Fibroblast of villous mesenchyme (primary cell): ENCODE data around the gene LGR5. TPM values are rescaled to one million over a fixed set of nuclear protein-coding genes. Genes with fewer than 3 reads are reported as not detected.

Source experiments
- DNase-seq: peaks from one replicate; pipeline ENCODE4 v3.0.0-alpha.2; 2010; ENCODE audit warnings: low read depth
- H3K4me3 ChIP-seq: 2 replicates; pipeline ENCODE4 v1.5.1; 2011; ENCODE audit warnings: low read depth, mild to moderate bottlenecking, low read length
- total RNA-seq: library from RNA; depleted of rRNA; stranded (reverse); fragments of >200 nt; gene quantifications from 2 replicates; pipeline ENCODE4 v1.2.3, GENCODE V29; 2012
- TF ChIP-seq, protein P1 (sequence below): IDR thresholded peaks from 2 replicates; pipeline ENCODE4 v1.5.1; 2012; ENCODE audit warnings: low read depth, mild to moderate bottlenecking, low read length; ENCODE audit not compliant: insufficient read depth

Gene LGR5
- total RNA-seq, 1 donor, result not detected

DNA sequence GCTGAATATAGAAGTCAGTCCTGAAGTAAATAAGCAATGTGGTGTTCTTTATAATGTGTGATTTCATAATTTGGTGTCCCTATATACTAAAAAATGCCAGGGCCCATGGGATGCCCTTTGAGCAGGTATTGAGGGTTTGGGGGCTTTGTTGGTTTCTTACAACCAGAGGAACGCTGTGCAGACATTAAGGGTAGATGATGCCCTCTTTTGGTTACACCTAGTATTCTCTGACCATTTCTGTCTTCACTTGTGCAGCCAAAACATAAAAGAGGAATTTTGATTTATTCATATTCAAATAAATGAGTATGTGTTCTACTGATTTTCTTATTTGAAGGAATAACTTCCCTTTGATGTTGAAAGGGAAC, 3.0 kb downstream of the LGR5 start:
- DNase-seq, result no peak
- H3K4me3 ChIP-seq, result no peak overlapping the region
- TF ChIP-seq, protein P1, sequence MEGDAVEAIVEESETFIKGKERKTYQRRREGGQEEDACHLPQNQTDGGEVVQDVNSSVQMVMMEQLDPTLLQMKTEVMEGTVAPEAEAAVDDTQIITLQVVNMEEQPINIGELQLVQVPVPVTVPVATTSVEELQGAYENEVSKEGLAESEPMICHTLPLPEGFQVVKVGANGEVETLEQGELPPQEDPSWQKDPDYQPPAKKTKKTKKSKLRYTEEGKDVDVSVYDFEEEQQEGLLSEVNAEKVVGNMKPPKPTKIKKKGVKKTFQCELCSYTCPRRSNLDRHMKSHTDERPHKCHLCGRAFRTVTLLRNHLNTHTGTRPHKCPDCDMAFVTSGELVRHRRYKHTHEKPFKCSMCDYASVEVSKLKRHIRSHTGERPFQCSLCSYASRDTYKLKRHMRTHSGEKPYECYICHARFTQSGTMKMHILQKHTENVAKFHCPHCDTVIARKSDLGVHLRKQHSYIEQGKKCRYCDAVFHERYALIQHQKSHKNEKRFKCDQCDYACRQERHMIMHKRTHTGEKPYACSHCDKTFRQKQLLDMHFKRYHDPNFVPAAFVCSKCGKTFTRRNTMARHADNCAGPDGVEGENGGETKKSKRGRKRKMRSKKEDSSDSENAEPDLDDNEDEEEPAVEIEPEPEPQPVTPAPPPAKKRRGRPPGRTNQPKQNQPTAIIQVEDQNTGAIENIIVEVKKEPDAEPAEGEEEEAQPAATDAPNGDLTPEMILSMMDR, result no peak

DNA sequence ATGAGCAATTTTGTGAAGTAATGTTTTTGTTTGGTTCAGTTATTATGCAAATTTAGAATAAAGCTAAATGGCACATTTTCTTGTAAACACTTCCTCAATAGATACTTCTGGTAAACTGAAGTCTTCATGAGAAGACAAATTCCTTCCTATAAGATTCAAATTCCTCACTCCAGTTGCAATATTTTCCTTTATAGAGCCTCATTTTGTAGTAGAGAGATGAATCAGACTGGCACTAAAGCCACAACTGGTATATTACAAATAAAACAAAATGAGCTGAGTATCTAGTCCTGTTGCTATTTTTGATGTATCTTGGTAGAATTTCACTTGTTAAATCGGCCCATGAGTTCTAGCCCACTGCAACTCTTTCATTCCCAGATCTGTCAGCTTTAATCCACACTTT, 5.5 kb downstream of the LGR5 start:
- no peak overlapping the region for H3K4me3 ChIP-seq
- no peak for DNase-seq
- TF ChIP-seq, protein P1, result no peak

DNA sequence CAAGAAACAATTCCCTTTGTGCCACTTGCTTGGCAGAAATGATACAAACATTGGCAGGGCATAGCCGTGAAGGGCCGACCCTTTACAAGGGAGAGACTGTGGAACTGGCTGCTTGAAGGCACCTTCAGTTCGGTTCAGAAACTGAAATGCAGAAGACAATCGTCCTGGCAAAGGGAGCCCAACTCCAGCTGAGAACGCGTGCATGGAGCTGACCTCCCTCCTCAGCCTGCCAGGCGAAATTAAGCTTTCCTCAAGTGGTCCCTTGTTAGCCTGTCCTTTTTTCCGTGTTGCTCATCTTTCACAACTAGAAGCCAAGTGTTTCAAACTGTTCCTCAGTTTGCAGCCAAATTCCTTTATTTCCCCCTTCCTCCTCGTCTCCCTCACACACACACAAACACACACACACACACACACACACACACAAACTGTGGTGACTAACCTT, 8.1 kb downstream of the LGR5 start:
- TF ChIP-seq, protein P1, result no peak
- DNase-seq, result no peak
- H3K4me3 ChIP-seq, result no peak overlapping the region

DNA sequence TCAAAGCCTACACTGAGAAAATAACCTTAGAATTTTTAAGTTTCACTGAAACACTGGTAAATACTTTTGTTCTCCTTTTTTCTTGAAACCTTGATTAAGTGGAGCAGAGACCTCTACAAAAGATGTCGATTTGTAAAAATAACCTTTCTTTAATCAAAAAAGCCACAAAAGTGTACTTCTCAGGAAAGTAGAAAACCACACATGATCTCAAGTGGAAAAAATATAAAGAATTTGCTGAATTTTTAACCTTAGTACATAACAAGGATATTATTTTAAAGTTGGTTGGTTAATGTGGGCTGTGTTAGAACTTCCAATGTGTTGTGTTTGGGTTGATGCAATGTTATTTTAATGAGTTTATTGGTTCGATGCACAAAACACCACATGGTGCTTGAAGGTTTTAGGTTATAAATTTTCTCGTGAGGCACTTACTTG, 8.6 kb downstream of the LGR5 start:
- TF ChIP-seq, protein P1, result no peak

DNA sequence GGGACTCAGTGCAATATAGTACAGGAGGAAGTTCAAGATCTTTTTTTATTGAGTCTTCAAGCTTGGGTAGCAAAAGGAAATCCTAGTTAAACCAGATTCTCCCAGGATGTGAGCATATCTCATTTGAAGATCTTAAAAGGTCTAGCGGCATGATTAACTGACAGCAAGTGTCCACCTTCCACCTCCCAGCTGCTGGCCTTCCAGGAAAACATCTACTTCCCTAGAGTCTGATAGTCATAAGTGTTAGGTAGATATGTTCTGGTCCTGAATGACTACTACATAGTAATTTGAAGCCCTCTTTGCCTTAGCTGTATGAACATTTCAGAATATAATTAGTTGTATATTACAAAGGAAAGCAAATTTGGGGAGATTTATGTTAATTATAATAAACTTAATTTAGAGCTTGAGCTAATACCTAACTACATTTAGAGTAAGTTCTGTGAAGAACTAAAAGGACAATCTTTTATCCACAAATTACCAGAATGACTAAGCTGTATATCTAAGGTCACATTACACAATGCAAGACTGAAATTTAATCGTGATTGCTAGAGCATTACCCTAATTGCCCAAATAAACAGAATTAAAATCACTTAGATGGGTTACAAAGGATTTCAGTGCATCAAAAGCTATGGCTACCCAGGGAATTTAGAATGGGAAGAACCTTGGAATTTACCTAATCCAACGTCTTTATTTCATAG, 9.9 kb downstream of the LGR5 start:
- no peak for DNase-seq
- TF ChIP-seq, protein P1, result no peak
- no peak overlapping the region for H3K4me3 ChIP-seq

More for the DNA sequence above, 8.6 kb downstream of the LGR5 start:
- no peak for DNase-seq
- no peak overlapping the region for H3K4me3 ChIP-seq

DNA sequence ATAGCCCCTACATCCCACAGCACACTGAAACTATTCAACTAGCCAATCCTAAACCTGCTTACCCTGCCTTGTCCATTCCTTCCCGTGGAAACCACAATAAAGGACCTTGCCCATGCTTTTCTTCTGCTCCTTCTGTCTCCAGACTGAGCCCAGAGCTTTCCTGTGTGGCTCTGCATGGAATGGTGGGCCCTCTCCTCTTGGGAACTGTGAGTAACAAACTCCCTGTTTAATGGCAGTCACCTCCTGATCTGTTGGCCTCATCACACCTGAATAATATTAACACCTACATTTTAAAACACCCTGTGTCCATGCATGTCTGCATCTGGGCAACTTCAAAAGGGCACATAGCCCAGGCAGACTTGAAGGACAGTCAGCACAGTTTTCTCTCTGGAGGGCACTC, 12.4 kb downstream of the LGR5 start:
- TF ChIP-seq, protein P1, result no peak
- DNase-seq, result no peak
- H3K4me3 ChIP-seq, result no peak overlapping the region
